Fibroblast of the conjunctiva (primary cell): ENCODE data around the gene GJB1.
"Not testable (repeated sequence)": the region's sequence is repeated elsewhere in the genome, so short reads cannot be mapped to it uniquely, and the experiment has no call there.

Experiments used
- DNase-seq: peaks from one replicate; pipeline ENCODE4 v3.0.0-alpha.2; 2010; ENCODE audit warnings: low read depth

The GJB1 gene

GRCh38 chrX:71256051-71256450 lies 33.0 kb downstream of the GJB1 start:
- DNase-seq: no peak

GRCh38 chrX:71256856-71257255 lies 33.8 kb downstream of the GJB1 start:
- no peak for DNase-seq

- DNase-seq: not testable (repeated sequence)
Measured at GRCh38 chrX:71268624-71269023, 45.6 kb downstream of the GJB1 start.

- no peak for DNase-seq
Measured at GRCh38 chrX:71269801-71270395, 46.9 kb downstream of the GJB1 start.

GRCh38 chrX:71272313-71272712 lies 49.3 kb downstream of the GJB1 start:
- not testable (repeated sequence) for DNase-seq
